NB4 (cell line): ENCODE data around the gene CACNA2D4.

ENCODE experiments used
- MYC ChIP-seq: IDR thresholded peaks from 2 replicates; pipeline ENCODE4 v1.6.1; 2011; ENCODE audit warnings: low read depth, low read length
- POLR2A ChIP-seq: IDR thresholded peaks from 2 replicates; pipeline ENCODE4 v1.6.1; 2011; ENCODE audit warnings: mild to moderate bottlenecking; ENCODE audit not compliant: insufficient read length; ENCODE audit errors: extremely low read depth
- TF ChIP-seq, protein P1 (sequence below): IDR thresholded peaks from one replicate; pipeline ENCODE4 v1.5.1; 2012; ENCODE audit warnings: low read depth, low read length
- TF ChIP-seq, protein P2 (sequence below): IDR thresholded peaks from 2 replicates; pipeline ENCODE4 v1.6.1; 2011; ENCODE audit warnings: low read depth, low read length

DNA sequence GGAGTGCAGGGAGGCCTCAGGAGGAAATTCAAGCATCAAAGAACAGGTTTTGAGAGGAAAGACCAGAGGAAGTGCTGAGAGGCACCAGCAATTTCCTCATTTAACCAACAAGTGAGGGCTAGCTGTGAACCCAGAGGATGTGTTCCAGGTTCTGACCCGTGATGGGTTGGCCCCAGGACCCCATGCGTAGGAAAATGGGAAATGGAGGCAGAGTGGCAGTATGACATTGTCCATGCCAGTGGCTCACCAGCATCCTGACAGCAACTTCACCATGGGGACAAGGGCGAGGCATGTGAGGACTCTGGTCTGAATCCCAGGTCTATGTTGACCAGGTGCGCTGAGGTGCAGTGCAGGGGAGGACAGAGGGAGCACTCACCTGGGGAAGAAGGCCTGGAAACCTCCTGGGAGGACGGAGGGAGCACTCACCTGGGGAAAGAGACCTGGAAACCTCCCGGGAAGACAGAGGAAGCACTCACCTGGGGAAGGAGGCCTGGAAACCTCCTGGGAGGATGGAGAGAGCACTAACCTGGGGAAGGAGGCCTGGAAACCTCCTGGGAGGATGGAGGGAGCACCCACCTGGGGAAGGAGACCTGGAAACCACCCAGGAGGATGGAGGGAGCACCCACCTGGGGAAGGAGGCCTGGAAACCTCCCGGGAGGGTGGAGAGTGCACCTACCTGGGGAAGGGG, 6.7 kb upstream of the CACNA2D4 start:
- TF ChIP-seq, protein P1, sequence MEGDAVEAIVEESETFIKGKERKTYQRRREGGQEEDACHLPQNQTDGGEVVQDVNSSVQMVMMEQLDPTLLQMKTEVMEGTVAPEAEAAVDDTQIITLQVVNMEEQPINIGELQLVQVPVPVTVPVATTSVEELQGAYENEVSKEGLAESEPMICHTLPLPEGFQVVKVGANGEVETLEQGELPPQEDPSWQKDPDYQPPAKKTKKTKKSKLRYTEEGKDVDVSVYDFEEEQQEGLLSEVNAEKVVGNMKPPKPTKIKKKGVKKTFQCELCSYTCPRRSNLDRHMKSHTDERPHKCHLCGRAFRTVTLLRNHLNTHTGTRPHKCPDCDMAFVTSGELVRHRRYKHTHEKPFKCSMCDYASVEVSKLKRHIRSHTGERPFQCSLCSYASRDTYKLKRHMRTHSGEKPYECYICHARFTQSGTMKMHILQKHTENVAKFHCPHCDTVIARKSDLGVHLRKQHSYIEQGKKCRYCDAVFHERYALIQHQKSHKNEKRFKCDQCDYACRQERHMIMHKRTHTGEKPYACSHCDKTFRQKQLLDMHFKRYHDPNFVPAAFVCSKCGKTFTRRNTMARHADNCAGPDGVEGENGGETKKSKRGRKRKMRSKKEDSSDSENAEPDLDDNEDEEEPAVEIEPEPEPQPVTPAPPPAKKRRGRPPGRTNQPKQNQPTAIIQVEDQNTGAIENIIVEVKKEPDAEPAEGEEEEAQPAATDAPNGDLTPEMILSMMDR, result no peak
- no peak for TF ChIP-seq POLR2A
- TF ChIP-seq, protein P2, sequence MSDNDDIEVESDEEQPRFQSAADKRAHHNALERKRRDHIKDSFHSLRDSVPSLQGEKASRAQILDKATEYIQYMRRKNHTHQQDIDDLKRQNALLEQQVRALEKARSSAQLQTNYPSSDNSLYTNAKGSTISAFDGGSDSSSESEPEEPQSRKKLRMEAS, result no peak
- no peak for TF ChIP-seq MYC
